A673 (cell line): Measurements from ENCODE around the gene SMIM35. TPM values are rescaled to one million over a fixed set of nuclear protein-coding genes. Genes with fewer than 3 reads are reported as not detected.

Source experiments
- BruUV-seq: library from RNA; stranded (reverse); fragments of 400-500 nt; replicated peaks from 2 replicates; lab custom pipeline; 2021; lab: Mats Ljungman, UMichigan
- CTCF ChIA-PET: fragments of 300-600 bp; sonication (Branson Sonifier 250); formaldehyde crosslinking; loops from one replicate; lab custom pipeline; 2022; ENCODE audit warnings: antibody characterized with exemption; lab: Charles Lee
- POLR2A ChIA-PET: fragments of 300-600 bp; sonication (Branson Sonifier 250); formaldehyde crosslinking; loops from one replicate; lab custom pipeline; 2022; ENCODE audit warnings: antibody characterized with exemption; ENCODE audit not compliant: low non-redundant PET; lab: Charles Lee
- DNase-seq: peaks from one replicate; pipeline ENCODE4 v3.0.0-alpha.2; 2015; ENCODE audit warnings: low spot score
- H3K27ac ChIP-seq: fragments of 200-600 bp; sonication (generic); 2 replicates; pipeline ENCODE4 v1.5.1; 2016; ENCODE audit warnings: mixed run types, low read depth, mild to moderate bottlenecking, mixed read lengths, antibody characterized with exemption, low read length; ENCODE audit not compliant: poor library complexity, severe bottlenecking
- H3K27me3 ChIP-seq: fragments of 200-600 bp; sonication (generic); replicated peaks from 2 replicates; pipeline ENCODE4 v1.6.1; 2017; ENCODE audit warnings: mixed run types, low read depth, mild to moderate bottlenecking, mixed read lengths, antibody characterized with exemption, low read length; ENCODE audit not compliant: insufficient read depth, poor library complexity
- H3K36me3 ChIP-seq: fragments of 200-600 bp; sonication (generic); 2 replicates; pipeline ENCODE4 v1.6.1; 2016; ENCODE audit warnings: mixed run types, mild to moderate bottlenecking, mixed read lengths, antibody characterized with exemption, low read length; ENCODE audit not compliant: insufficient read depth, poor library complexity, severe bottlenecking
- H3K4me1 ChIP-seq: fragments of 200-600 bp; sonication (generic); 2 replicates; pipeline ENCODE4 v1.6.1; 2017; ENCODE audit warnings: mixed run types, mild to moderate bottlenecking, mixed read lengths, antibody characterized with exemption, low read length; ENCODE audit not compliant: insufficient read depth, poor library complexity, severe bottlenecking
- H3K4me3 ChIP-seq: fragments of 200-600 bp; sonication (generic); 2 replicates; pipeline ENCODE4 v1.5.1; 2016; ENCODE audit warnings: low read depth, mixed run types, mild to moderate bottlenecking, mixed read lengths, low read length; ENCODE audit not compliant: poor library complexity, severe bottlenecking
- H3K9me3 ChIP-seq: fragments of 200-600 bp; sonication (generic); 2 replicates; pipeline ENCODE4 v1.6.1; 2016; ENCODE audit warnings: mixed run types, low read depth, mild to moderate bottlenecking, mixed read lengths, antibody characterized with exemption, low read length; ENCODE audit not compliant: poor library complexity, severe bottlenecking
- EZH2 ChIP-seq: fragments of 200-600 bp; sonication (generic); IDR thresholded peaks from 2 replicates; pipeline ENCODE4 v1.6.1; 2017; ENCODE audit warnings: borderline replicate concordance, low read depth, mild to moderate bottlenecking, mixed read lengths, antibody characterized with exemption, low read length; ENCODE audit not compliant: poor library complexity, severe bottlenecking
- intact Hi-C: fragments of 100-400 bp; cut with micrococcal nuclease; formaldehyde crosslinking; loops from one replicate; pipeline ENCODE4 v1.10.0; 2022; ENCODE audit not compliant: unreplicated experiment
- total RNA-seq: library from RNA; stranded (reverse); gene quantifications from 2 replicates; pipeline ENCODE4 v1.2.3, GENCODE V29; 2021
- TF ChIP-seq, protein P1 (sequence below): fragments of 300-800, 200-600 bp; sonication (generic); conservative IDR thresholded peaks from 2 replicates; pipeline ENCODE4 v1.5.1; 2017; ENCODE audit warnings: low read depth, mild to moderate bottlenecking, antibody characterized with exemption, low read length, moderate library complexity, mixed read lengths

Gene SMIM35
- total RNA-seq, 1 experiment from 2014 or later, result not detected

- Histone ChIP-seq H3K4me1 (no peaks in the 10 kb centered on the region), H3K27ac (no peak overlapping the region), H3K27me3 (peaks cover 29% of the 10 kb centered on the region), H3K4me3 (no peak overlapping the region), H3K36me3 (no peaks in the 10 kb centered on the region), H3K9me3 (no peaks in the 10 kb centered on the region)
- TF ChIP-seq, protein P1, sequence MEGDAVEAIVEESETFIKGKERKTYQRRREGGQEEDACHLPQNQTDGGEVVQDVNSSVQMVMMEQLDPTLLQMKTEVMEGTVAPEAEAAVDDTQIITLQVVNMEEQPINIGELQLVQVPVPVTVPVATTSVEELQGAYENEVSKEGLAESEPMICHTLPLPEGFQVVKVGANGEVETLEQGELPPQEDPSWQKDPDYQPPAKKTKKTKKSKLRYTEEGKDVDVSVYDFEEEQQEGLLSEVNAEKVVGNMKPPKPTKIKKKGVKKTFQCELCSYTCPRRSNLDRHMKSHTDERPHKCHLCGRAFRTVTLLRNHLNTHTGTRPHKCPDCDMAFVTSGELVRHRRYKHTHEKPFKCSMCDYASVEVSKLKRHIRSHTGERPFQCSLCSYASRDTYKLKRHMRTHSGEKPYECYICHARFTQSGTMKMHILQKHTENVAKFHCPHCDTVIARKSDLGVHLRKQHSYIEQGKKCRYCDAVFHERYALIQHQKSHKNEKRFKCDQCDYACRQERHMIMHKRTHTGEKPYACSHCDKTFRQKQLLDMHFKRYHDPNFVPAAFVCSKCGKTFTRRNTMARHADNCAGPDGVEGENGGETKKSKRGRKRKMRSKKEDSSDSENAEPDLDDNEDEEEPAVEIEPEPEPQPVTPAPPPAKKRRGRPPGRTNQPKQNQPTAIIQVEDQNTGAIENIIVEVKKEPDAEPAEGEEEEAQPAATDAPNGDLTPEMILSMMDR, result no peak
- TF ChIP-seq EZH2, result no peak
- DNase-seq, result no peak
- ChIA-PET CTCF (interaction anchor here (1.2 kb wide), 1 partner anchor 98 kb away, joined by 3 read pairs; no protein-coding TSS in a partner anchor), POLR2A (no interaction called here)
- BruUV-seq, result no TSS peak
- intact Hi-C loops, result no loop called here
Observed at GRCh38 chr11:118100691-118101232, 14.0 kb upstream of the SMIM35 start.

- POLR2A ChIA-PET, result no interaction called here
- TF ChIP-seq EZH2, result no peak
- TF ChIP-seq, protein P1, result no peak
- no peaks in the 10 kb centered on the region for H3K36me3 ChIP-seq
- H3K4me3 ChIP-seq, result no peak overlapping the region
- BruUV-seq, result no TSS peak
- CTCF ChIA-PET, result interaction anchor here (1.2 kb wide), 1 partner anchor 99 kb away, joined by 3 read pairs; no protein-coding TSS in a partner anchor
- DNase-seq, result no peak
- intact Hi-C loops, result no loop called here
- peaks cover 37% of the 10 kb centered on the region for H3K27me3 ChIP-seq
- H3K27ac ChIP-seq, result no peak overlapping the region
- H3K4me1 ChIP-seq, result no peaks in the 10 kb centered on the region
- no peaks in the 10 kb centered on the region for H3K9me3 ChIP-seq
Observed at GRCh38 chr11:118099838-118100556, 13.2 kb upstream of the SMIM35 start.

GRCh38 chr11:118098996-118099837 lies 12.5 kb upstream of the SMIM35 start:
- Histone ChIP-seq H3K9me3 (no peaks in the 10 kb centered on the region), H3K36me3 (no peaks in the 10 kb centered on the region), H3K4me1 (no peaks in the 10 kb centered on the region), H3K27me3 (peaks cover 44% of the 10 kb centered on the region), H3K4me3 (no peak overlapping the region), H3K27ac (no peak overlapping the region)
- POLR2A ChIA-PET, result no interaction called here
- intact Hi-C loops, result no loop called here
- DNase-seq, result no peak
- CTCF ChIA-PET, result no interaction called here
- TF ChIP-seq, protein P1, result no peak
- TF ChIP-seq EZH2, result no peak
- BruUV-seq, result no TSS peak
